ENCODE results near the gene CCDC186. TPM values are rescaled to one million over a fixed set of nuclear protein-coding genes. Genes with fewer than 3 reads are reported as not detected.

The CCDC186 gene
- total RNA-seq, 1 experiment from 2014 or later = 14.4 TPM

DNA sequence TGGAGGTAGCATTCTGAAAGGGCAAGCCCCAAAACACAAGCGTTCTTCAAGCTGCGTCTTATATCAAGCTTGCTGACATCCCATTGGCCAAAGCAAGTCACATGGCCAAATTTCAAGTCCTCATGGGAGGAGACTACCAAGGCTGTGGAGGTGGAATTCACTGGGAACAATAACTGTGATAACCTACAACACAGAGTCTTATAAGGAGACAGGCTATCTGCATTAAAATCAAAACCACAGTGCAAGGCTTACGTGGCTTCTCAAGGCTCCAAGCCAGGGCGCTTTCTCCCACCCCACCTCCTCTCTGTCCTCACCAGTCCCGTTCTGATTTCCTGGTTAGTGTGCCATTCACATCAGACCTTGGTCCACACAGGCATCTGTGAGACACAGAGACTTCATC, 91.0 kb downstream of the CCDC186 start:
- intact Hi-C loops (cut with micrococcal nuclease; ENCODE audit: unreplicated experiment) = no loop called here
- DNase-seq (ENCODE audit: low read depth, low spot score) (no peak), ATAC-seq (peak; percentile 56)
- no peak overlapping the region; the same call in 1 of the 2 replicates for H3K27ac ChIP-seq (ENCODE audit: low read length)
- in situ Hi-C loops (cut with HindIII; ENCODE audit: low pct_unique_long_range_greater_than_20kb, low sequenced_read_pairs) = no loop called here
- ChIA-PET POLR2A (interaction anchor here (0.6 kb wide), 1 partner anchor 15 kb away, joined by 14 read pairs; no protein-coding TSS in a partner anchor), CTCF (no interaction called here)
- no peaks in the 10 kb centered on the region for H3K9me3 ChIP-seq (ENCODE audit: control insufficient read depth, insufficient read depth, low read depth, low read length)
- peaks cover 6% of the 10 kb centered on the region; the same call in 1 of the 2 replicates for H3K4me1 ChIP-seq (ENCODE audit: control insufficient read depth, insufficient read depth, low read length)
- TF ChIP-seq REST (IDR thresholded peaks at IDR 0.05; ENCODE audit: insufficient read depth in 1 of 2, low read depth in 2 of 2, low read length in 1 of 2) (no peak), SIN3A (IDR thresholded peaks at IDR 0.05; ENCODE audit: borderline replicate concordance, insufficient read depth, low read depth, low read length) (no peak), TCF7L2 (IDR thresholded peaks at IDR 0.05; ENCODE audit: low read depth, low read length) (no peak), POLR2AphosphoS5 (IDR thresholded peaks at IDR 0.05; ENCODE audit: low read depth, low read length) (no peak)
- TF ChIP-seq, protein P1, sequence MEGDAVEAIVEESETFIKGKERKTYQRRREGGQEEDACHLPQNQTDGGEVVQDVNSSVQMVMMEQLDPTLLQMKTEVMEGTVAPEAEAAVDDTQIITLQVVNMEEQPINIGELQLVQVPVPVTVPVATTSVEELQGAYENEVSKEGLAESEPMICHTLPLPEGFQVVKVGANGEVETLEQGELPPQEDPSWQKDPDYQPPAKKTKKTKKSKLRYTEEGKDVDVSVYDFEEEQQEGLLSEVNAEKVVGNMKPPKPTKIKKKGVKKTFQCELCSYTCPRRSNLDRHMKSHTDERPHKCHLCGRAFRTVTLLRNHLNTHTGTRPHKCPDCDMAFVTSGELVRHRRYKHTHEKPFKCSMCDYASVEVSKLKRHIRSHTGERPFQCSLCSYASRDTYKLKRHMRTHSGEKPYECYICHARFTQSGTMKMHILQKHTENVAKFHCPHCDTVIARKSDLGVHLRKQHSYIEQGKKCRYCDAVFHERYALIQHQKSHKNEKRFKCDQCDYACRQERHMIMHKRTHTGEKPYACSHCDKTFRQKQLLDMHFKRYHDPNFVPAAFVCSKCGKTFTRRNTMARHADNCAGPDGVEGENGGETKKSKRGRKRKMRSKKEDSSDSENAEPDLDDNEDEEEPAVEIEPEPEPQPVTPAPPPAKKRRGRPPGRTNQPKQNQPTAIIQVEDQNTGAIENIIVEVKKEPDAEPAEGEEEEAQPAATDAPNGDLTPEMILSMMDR (IDR thresholded peaks at IDR 0.05) = no peak
- no peaks in the 10 kb centered on the region for H3K27me3 ChIP-seq (ENCODE audit: control insufficient read depth, insufficient read depth, low read length)
- H3K36me3 ChIP-seq (ENCODE audit: control insufficient read depth, insufficient read depth, low read length) = no peaks in the 10 kb centered on the region
- no TSS peak for BruUV-seq (replicated peaks)
- no peak overlapping the region for H3K4me3 ChIP-seq (ENCODE audit: low read depth in 2 of 2, low read length in 2 of 2)

- in situ Hi-C loops (cut with HindIII; ENCODE audit: low pct_unique_long_range_greater_than_20kb, low sequenced_read_pairs) (no loop called here), intact Hi-C loops (cut with micrococcal nuclease; ENCODE audit: unreplicated experiment) (no loop called here)
- no peak for TF ChIP-seq TCF7L2 (IDR thresholded peaks at IDR 0.05; ENCODE audit: low read depth, low read length)
- no peak for TF ChIP-seq SIN3A (IDR thresholded peaks at IDR 0.05; ENCODE audit: borderline replicate concordance, insufficient read depth, low read depth, low read length)
- no peak for TF ChIP-seq POLR2AphosphoS5 (IDR thresholded peaks at IDR 0.05; ENCODE audit: low read depth, low read length)
- TF ChIP-seq, protein P1 (IDR thresholded peaks at IDR 0.05) = no peak
- no peak for TF ChIP-seq REST (IDR thresholded peaks at IDR 0.05; ENCODE audit: insufficient read depth in 1 of 2, low read depth in 2 of 2, low read length in 1 of 2)
- DNase-seq (ENCODE audit: low read depth, low spot score) (no peak), ATAC-seq (0 out of 2 replicates have a peak, but pooled peaks have one; percentile 22)
- no TSS peak for BruUV-seq (replicated peaks)
- Histone ChIP-seq H3K4me3 (ENCODE audit: low read depth in 2 of 2, low read length in 2 of 2) (no peak overlapping the region), H3K4me1 (ENCODE audit: control insufficient read depth, insufficient read depth, low read length) (peaks cover 6% of the 10 kb centered on the region; the same call in 1 of the 2 replicates), H3K27me3 (ENCODE audit: control insufficient read depth, insufficient read depth, low read length) (no peaks in the 10 kb centered on the region), H3K27ac (ENCODE audit: low read length) (peak overlapping the region; percentile 10; the same call in 1 of the 2 replicates), H3K9me3 (ENCODE audit: control insufficient read depth, insufficient read depth, low read depth, low read length) (no peaks in the 10 kb centered on the region), H3K36me3 (ENCODE audit: control insufficient read depth, insufficient read depth, low read length) (no peaks in the 10 kb centered on the region)
- ChIA-PET CTCF (no interaction called here), POLR2A (interaction anchor here (0.6 kb wide), 1 partner anchor 431 kb away, joined by 3 read pairs; no protein-coding TSS in a partner anchor)
Measured at GRCh38 chr10:114081911-114082583, 92.0 kb downstream of the CCDC186 start.

Measured in Panc1 (cell line).